Esophagus squamous epithelium (tissue), 5 donors: ENCODE results near the gene SMTN. TPM values are rescaled to one million over a fixed set of nuclear protein-coding genes. Genes with fewer than 3 reads are reported as not detected.

ENCODE experiments used
- DNase-seq: peaks from one replicate; lab custom pipeline; 2025; lab: John Stamatoyannopoulos, UW
- H3K27ac ChIP-seq, 4 donors: fragments of 200-600 bp; sonication (generic); one replicate each; pipeline ENCODE4 v1.5.1; 2016 to 2019; ENCODE audit warnings: mild to moderate bottlenecking in 1 of 4
- H3K27me3 ChIP-seq, 4 donors: fragments of 200-600 bp; sonication (generic); 1 replicate in 3 of 4; 2 replicates in 1 of 4; pipeline versions ENCODE4 v1.5.1 to v1.6.0; 2017 to 2021; ENCODE audit warnings: antibody characterized with exemption in 1 of 4
- H3K36me3 ChIP-seq, 3 donors: fragments of 200-600 bp; sonication (generic); one replicate each; pipeline ENCODE4 v1.5.1; 2016 to 2019
- H3K4me1 ChIP-seq, 3 donors: fragments of 200-600 bp; sonication (generic); one replicate each; pipeline ENCODE4 v1.5.1; 2017 to 2019
- H3K4me3 ChIP-seq, 4 donors: fragments of 200-600 bp; sonication (generic); 1 replicate in 3 of 4; 2 replicates in 1 of 4; pipeline ENCODE4 v1.5.1; 2016 to 2019; ENCODE audit warnings: mild to moderate bottlenecking in 2 of 4, moderate library complexity in 1 of 4
- H3K9me3 ChIP-seq, 3 donors: fragments of 200-600 bp; sonication (generic); one replicate each; pipeline ENCODE4 v1.5.1; 2016 to 2019
- POLR2A ChIP-seq, 4 donors: fragments of 450-650 bp; IDR thresholded peaks; one replicate each; pipeline ENCODE4 v1.6.1; 2017; ENCODE audit warnings: antibody characterized with exemption in 4 of 4, mild to moderate bottlenecking in 4 of 4, moderate library complexity in 3 of 4
- WGBS, 2 donors: methylation state at CpG; one replicate each; pipeline ENCODE4 v1.1.5; 2018; 5-methylcytosine and 5-hydroxymethylcytosine counted together
- intact Hi-C: fragments of 100-400 bp; cut with DNase I; formaldehyde crosslinking; loops from one replicate; pipeline ENCODE4 v1.15.0; 2022
- total RNA-seq, 4 donors: library from RNA; depleted of rRNA; stranded (reverse); fragments of >200 nt; gene quantifications; one replicate each; pipeline ENCODE4 v1.1.0, GENCODE V29; 2016
- TF ChIP-seq, protein P1 (sequence below), 6 experiments: fragments of 450-650 bp in 4 of 6; fragments of 200-600 bp in 2 of 6; sonication (generic) in 2 of 6; IDR thresholded peaks; one replicate each; pipeline ENCODE4 v1.5.1; 2016 to 2019; ENCODE audit warnings: antibody characterized with exemption in 6 of 6, mild to moderate bottlenecking in 4 of 6, moderate library complexity in 4 of 6
- donor health status: DM: yes; HTN: yes; CAD: no.

The SMTN gene
- 100 to 1,000 TPM in 1 of 4 donors, 10 to 100 TPM in 3; 28.2 to 158 (median 45.8) TPM for total RNA-seq

DNA sequence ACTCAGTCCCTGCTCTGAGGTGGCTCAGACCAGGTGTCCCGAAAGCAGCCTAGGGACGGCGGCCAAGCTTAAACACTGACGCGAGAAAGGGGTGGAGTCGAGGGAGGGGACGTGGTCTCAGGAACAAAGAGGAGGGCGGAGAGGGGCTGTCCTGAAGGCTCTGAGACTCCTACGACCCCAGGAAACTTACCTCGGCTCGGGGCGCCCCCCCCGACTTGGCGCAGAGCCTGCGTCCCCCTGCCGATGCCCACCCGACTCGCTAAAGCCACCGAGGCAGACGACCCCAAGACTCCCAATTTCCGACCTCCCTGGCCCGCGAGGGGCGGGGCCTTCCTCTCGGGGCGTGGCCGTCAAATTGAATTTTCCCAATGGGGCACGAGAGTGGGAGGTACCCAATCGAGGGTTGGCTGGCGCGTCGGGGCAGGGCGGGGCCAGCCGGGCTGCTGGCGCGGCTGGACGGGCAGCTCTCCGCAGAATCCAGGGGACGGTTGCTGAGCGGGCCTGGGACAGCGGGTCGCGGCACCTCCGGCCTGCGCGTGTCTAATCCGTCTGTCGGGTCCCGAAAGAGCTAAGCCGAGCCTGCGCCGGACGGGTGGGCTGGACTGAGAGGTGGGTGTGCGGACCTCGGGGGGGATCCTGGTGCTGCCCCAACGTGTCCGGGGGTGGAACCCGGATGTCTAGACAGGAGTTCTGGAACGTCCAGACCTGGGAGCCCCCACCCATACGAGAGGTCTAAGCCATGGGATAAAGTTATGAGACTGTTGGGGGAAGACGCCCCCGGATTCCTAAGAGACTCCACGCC, at the start of gene SMTN:
Gene SMTN (plus strand): TSS at position 471 of the 802 bp plus-strand sequence. CDS start 1,941 bp downstream, outside the sequence.
- 0% methylated on average over 8 to 18 of the region's 63 CpGs for WGBS, 2 donors
- peak within 1 kb of the TSS; percentile 35 to 87 (median 68) for H3K4me3 ChIP-seq
- intact Hi-C loops, result loop anchor here (5.0 to 10.0 kb wide), 2 partner anchors 134 to 316 kb away; no protein-coding TSS in a partner anchor
- no peaks in the 10 kb centered on the region for H3K36me3 ChIP-seq
- H3K27me3 ChIP-seq, result no peaks in the 10 kb centered on the region
- no peak for DNase-seq
- H3K27ac ChIP-seq, result peak within 1 kb of the TSS; percentile 85 to 98 (median 95)
- H3K4me1 ChIP-seq, result peaks cover 33 to 71% (median 38%) of the 10 kb centered on the region in 3 donors
- TF ChIP-seq, protein P1, sequence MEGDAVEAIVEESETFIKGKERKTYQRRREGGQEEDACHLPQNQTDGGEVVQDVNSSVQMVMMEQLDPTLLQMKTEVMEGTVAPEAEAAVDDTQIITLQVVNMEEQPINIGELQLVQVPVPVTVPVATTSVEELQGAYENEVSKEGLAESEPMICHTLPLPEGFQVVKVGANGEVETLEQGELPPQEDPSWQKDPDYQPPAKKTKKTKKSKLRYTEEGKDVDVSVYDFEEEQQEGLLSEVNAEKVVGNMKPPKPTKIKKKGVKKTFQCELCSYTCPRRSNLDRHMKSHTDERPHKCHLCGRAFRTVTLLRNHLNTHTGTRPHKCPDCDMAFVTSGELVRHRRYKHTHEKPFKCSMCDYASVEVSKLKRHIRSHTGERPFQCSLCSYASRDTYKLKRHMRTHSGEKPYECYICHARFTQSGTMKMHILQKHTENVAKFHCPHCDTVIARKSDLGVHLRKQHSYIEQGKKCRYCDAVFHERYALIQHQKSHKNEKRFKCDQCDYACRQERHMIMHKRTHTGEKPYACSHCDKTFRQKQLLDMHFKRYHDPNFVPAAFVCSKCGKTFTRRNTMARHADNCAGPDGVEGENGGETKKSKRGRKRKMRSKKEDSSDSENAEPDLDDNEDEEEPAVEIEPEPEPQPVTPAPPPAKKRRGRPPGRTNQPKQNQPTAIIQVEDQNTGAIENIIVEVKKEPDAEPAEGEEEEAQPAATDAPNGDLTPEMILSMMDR (IDR thresholded peaks at IDR 0.05), result peak in 3 of 6 experiments; percentile 1 to 6 (median 3)
- TF ChIP-seq POLR2A (IDR thresholded peaks at IDR 0.05), result peak in 3 of 4 donors; percentile 96 to 98 (median 96)
- no peaks in the 10 kb centered on the region for H3K9me3 ChIP-seq

DNA sequence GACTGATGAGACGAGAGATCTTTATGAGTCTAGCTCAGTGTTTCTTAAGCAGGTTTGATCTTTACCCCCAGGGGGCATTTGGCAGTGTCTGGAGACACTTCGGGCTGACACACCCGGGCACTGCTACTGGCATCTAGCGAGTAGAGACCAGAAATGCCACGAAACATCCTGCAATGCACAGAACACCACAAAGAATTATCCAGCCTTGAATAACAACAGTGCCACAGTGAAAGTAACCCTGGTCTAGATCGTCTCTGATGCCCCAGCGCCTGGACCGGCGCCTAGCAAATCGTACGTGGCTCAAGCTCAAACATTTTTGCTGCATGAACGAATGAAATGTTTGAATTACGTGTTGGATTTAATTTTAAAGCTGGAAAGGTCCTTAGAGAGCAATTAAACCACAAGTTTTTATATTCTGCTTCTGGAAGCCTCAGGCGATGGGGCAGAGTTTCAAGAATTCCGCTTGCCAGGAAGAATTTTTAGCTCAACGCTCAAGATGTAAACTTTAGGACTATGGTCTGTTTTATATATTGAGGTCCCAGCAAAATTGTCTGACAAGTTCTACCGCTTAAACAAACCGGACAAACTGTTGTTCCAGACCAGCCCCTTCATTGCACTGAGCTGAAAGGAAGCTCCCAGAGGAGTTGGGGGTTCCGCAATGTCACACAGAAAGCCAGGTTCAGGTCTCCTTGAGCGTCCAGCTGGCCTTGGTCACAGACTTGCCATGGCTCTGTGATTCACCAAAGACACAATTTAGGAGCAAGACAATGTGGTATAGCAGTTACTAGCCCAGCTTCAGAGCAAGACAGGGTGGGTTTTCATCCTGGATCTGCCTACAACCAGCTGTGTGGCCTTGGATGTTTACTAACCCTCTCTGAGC, 44.2 kb upstream of the SMTN start:
- TF ChIP-seq POLR2A (IDR thresholded peaks at IDR 0.05), result no peak
- TF ChIP-seq, protein P1 (IDR thresholded peaks at IDR 0.05), result peak in 1 of 6 experiments; percentile 14
- H3K4me1 ChIP-seq, result peaks cover 0 to 42% (median 15%) of the 10 kb centered on the region in 3 donors
- intact Hi-C loops, result no loop called here
- H3K27me3 ChIP-seq, result no peaks in the 10 kb centered on the region
- no peaks in the 10 kb centered on the region for H3K36me3 ChIP-seq
- peak overlapping the region in 1 of 4 donors; percentile 52 for H3K4me3 ChIP-seq
- DNase-seq, result no peak
- H3K9me3 ChIP-seq, result no peaks in the 10 kb centered on the region
- 30 to 48% methylated on average over 19 to 20 of the region's 20 CpGs for WGBS, 2 donors
- H3K27ac ChIP-seq, result peak overlapping the region; percentile 61 to 87 (median 70)

DNA sequence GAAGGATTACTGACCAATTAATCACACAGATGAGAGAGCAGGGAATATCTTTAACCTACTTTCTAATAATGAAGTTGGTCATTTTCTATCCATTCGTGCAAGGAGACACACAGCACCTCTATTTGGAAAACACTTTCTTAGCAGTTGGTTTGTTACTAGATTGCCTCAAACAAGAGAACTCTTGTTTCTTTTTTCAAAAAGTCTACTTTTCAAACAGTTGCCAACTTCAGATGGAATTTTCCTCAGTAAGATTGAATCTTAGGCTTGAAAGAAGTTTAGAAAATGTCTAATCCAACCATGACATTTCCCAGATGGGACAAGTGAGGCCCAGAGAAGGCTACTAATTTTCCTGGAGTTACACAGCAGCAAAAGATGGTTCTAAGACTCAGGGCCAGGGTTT, 42.4 kb upstream of the SMTN start:
- H3K36me3 ChIP-seq, result no peaks in the 10 kb centered on the region
- no peak for TF ChIP-seq POLR2A (IDR thresholded peaks at IDR 0.05)
- TF ChIP-seq, protein P1 (IDR thresholded peaks at IDR 0.05), result no peak

DNA sequence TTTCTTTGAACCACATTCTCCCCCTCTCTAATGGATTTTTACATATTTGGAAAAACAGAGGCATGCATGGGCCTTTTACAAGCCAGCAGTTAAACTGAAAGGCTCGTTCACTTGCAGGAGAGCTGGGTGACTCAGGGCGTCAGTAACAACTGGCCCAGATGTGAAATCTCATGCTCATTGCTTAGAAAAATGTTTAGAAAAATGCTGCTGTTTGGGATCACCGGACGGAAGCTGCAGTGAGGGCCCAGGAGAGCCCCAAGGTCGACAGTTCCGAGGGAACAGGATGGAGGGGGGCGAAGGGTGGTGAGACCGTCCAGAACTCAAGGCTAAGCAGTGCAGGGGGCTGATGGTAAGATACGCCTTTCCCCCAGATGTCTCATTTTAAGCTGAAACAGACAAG, 41.7 kb upstream of the SMTN start:
- Histone ChIP-seq H3K4me1 (peaks cover 0 to 44% (median 17%) of the 10 kb centered on the region in 3 donors), H3K36me3 (no peaks in the 10 kb centered on the region), H3K27ac (peak overlapping the region; percentile 22 to 87 (median 70)), H3K9me3 (no peaks in the 10 kb centered on the region), H3K27me3 (no peaks in the 10 kb centered on the region), H3K4me3 (no peak overlapping the region)
- TF ChIP-seq POLR2A (IDR thresholded peaks at IDR 0.05), result no peak
- intact Hi-C loops, result no loop called here
- 40 to 57% methylated on average over 8 to 9 of the region's 9 CpGs for WGBS, 2 donors
- DNase-seq, result no peak

More for the DNA sequence above, 42.4 kb upstream of the SMTN start:
- no peak for DNase-seq
- no peaks in the 10 kb centered on the region for H3K27me3 ChIP-seq
- peak overlapping the region in 3 of 4 donors; percentile 69 to 87 (median 72) for H3K27ac ChIP-seq
- H3K4me1 ChIP-seq, result peaks cover 0 to 42% (median 15%) of the 10 kb centered on the region in 3 donors
- WGBS, 2 donors, result 78% methylated on average over 1 of the region's 1 CpG
- intact Hi-C loops, result no loop called here
- no peaks in the 10 kb centered on the region for H3K9me3 ChIP-seq
- H3K4me3 ChIP-seq, result no peak overlapping the region
